ENCODE measurements around the gene OR2J1.
A peak's percentile ranks its signal among the peaks of the same experiment; 100 is the strongest.
"Not testable (repeated sequence)": the region's sequence is repeated elsewhere in the genome, so short reads cannot be mapped to it uniquely, and the experiment has no call there.

The OR2J1 gene

GRCh38 chr6:29092957-29093356, 6.3 kb upstream of the OR2J1 start:
- ChIA-PET POLR2A (no interaction called here), CTCF (no interaction called here)
- Histone ChIP-seq H3K36me3 (ENCODE audit: control insufficient read depth in 4 of 4, insufficient read depth in 4 of 4, low read length in 3 of 4) (no peaks in the 10 kb centered on the region), H3K4me1 (ENCODE audit: control extremely low read depth in 1 of 4, control insufficient read depth in 4 of 4, insufficient read depth in 4 of 4, low read length in 3 of 4) (no peaks in the 10 kb centered on the region), H3K9me3 (ENCODE audit: control extremely low read depth in 1 of 5, control insufficient read depth in 4 of 5, insufficient read depth in 2 of 5, low read depth in 1 of 5, low read length in 4 of 5) (no peaks in the 10 kb centered on the region), H3K4me3 (ENCODE audit: control insufficient read depth in 1 of 7, extremely low read depth in 1 of 7, insufficient read depth in 4 of 7, low read depth in 2 of 7, low read length in 6 of 7) (no peak overlapping the region), H3K27me3 (replicated peaks in 2 of 5; ENCODE audit: control insufficient read depth in 4 of 5, insufficient read depth in 5 of 5, low read length in 4 of 5) (peaks cover 0 to 14% (median 2%) of the 10 kb centered on the region in 5 experiments), H3K27ac (ENCODE audit: insufficient read depth in 1 of 2, low read depth in 1 of 2, low read length in 2 of 2, poor library complexity in 1 of 2, severe bottlenecking in 2 of 2) (no peak overlapping the region)
- DNase-seq, result no peak
- 100% methylated on average over 1 of the region's 3 CpGs for WGBS (ENCODE audit: insufficient coverage)

GRCh38 chr6:29097803-29098202, 1.5 kb upstream of the OR2J1 start:
- no peak overlapping the region for H3K4me3 ChIP-seq (ENCODE audit: control insufficient read depth in 1 of 7, extremely low read depth in 1 of 7, insufficient read depth in 4 of 7, low read depth in 2 of 7, low read length in 6 of 7)
- H3K36me3 ChIP-seq (ENCODE audit: control insufficient read depth in 4 of 4, insufficient read depth in 4 of 4, low read length in 3 of 4), result no peaks in the 10 kb centered on the region
- H3K4me1 ChIP-seq (ENCODE audit: control extremely low read depth in 1 of 4, control insufficient read depth in 4 of 4, insufficient read depth in 4 of 4, low read length in 3 of 4), result no peaks in the 10 kb centered on the region
- H3K27me3 ChIP-seq (replicated peaks in 2 of 5; ENCODE audit: control insufficient read depth in 4 of 5, insufficient read depth in 5 of 5, low read length in 4 of 5), result peaks cover 0 to 8% (median 5%) of the 10 kb centered on the region in 5 experiments
- H3K9me3 ChIP-seq (ENCODE audit: control extremely low read depth in 1 of 5, control insufficient read depth in 4 of 5, insufficient read depth in 2 of 5, low read depth in 1 of 5, low read length in 4 of 5), result no peaks in the 10 kb centered on the region
- no peak overlapping the region for H3K27ac ChIP-seq (ENCODE audit: insufficient read depth in 1 of 2, low read depth in 1 of 2, low read length in 2 of 2, poor library complexity in 1 of 2, severe bottlenecking in 2 of 2)
- CTCF ChIA-PET, result no interaction called here
- WGBS (ENCODE audit: insufficient coverage), result no CpG with 5 or more reads among the region's 1 CpG
- POLR2A ChIA-PET, result no interaction called here
- DNase-seq, result no peak

GRCh38 chr6:29107758-29108157, 8.5 kb downstream of the OR2J1 start, which contains the start of gene OR2J3:
Gene OR2J3, plus strand, starts transcription at chr6:29108058. Its CDS starts 3,833 bp downstream, at chr6:29111891.
- H3K36me3 ChIP-seq (ENCODE audit: control insufficient read depth in 4 of 4, insufficient read depth in 4 of 4, low read length in 3 of 4), result no peaks in the 10 kb centered on the region
- H3K27ac ChIP-seq (ENCODE audit: insufficient read depth in 1 of 2, low read depth in 1 of 2, low read length in 2 of 2, poor library complexity in 1 of 2, severe bottlenecking in 2 of 2), result no peak within 1 kb of the TSS
- no peak for DNase-seq
- ChIA-PET POLR2A (no interaction called here), CTCF (no interaction called here)
- no peak within 1 kb of the TSS for H3K4me3 ChIP-seq (ENCODE audit: control insufficient read depth in 1 of 7, extremely low read depth in 1 of 7, insufficient read depth in 4 of 7, low read depth in 2 of 7, low read length in 6 of 7)
- H3K4me1 ChIP-seq (ENCODE audit: control extremely low read depth in 1 of 4, control insufficient read depth in 4 of 4, insufficient read depth in 4 of 4, low read length in 3 of 4), result no peaks in the 10 kb centered on the region
- peaks cover 0 to 15% (median 0%) of the 10 kb centered on the region in 5 experiments for H3K27me3 ChIP-seq (replicated peaks in 2 of 5; ENCODE audit: control insufficient read depth in 4 of 5, insufficient read depth in 5 of 5, low read length in 4 of 5)
- no peaks in the 10 kb centered on the region for H3K9me3 ChIP-seq (ENCODE audit: control extremely low read depth in 1 of 5, control insufficient read depth in 4 of 5, insufficient read depth in 2 of 5, low read depth in 1 of 5, low read length in 4 of 5)
- WGBS (ENCODE audit: insufficient coverage), result 67% methylated on average over 1 of the region's 1 CpG

- Histone ChIP-seq H3K27me3 (replicated peaks in 2 of 5; ENCODE audit: control insufficient read depth in 4 of 5, insufficient read depth in 5 of 5, low read length in 4 of 5) (peaks cover 0 to 14% (median 0%) of the 10 kb centered on the region in 5 experiments), H3K4me1 (ENCODE audit: control extremely low read depth in 1 of 4, control insufficient read depth in 4 of 4, insufficient read depth in 4 of 4, low read length in 3 of 4) (no peaks in the 10 kb centered on the region), H3K27ac (ENCODE audit: insufficient read depth in 1 of 2, low read depth in 1 of 2, low read length in 2 of 2, poor library complexity in 1 of 2, severe bottlenecking in 2 of 2) (no peak overlapping the region), H3K36me3 (ENCODE audit: control insufficient read depth in 4 of 4, insufficient read depth in 4 of 4, low read length in 3 of 4) (no peaks in the 10 kb centered on the region), H3K4me3 (ENCODE audit: control insufficient read depth in 1 of 7, extremely low read depth in 1 of 7, insufficient read depth in 4 of 7, low read depth in 2 of 7, low read length in 6 of 7) (no peak overlapping the region), H3K9me3 (ENCODE audit: control extremely low read depth in 1 of 5, control insufficient read depth in 4 of 5, insufficient read depth in 2 of 5, low read depth in 1 of 5, low read length in 4 of 5) (no peaks in the 10 kb centered on the region)
- DNase-seq, result peak in 2 of 3 donors; percentile 0 to 1
- ChIA-PET POLR2A (no interaction called here), CTCF (no interaction called here)
- WGBS (ENCODE audit: insufficient coverage), result 80% methylated on average over 5 of the region's 7 CpGs
Measured at GRCh38 chr6:29112135-29112534, 12.8 kb downstream of the OR2J1 start.

- POLR2A ChIA-PET, result not testable (repeated sequence)
- WGBS (ENCODE audit: insufficient coverage), result no CpG with 5 or more reads among the region's 3 CpGs
Measured at GRCh38 chr6:29114964-29115363, 15.7 kb downstream of the OR2J1 start.

GRCh38 chr6:29129326-29130012, 30.2 kb downstream of the OR2J1 start:
- POLR2A ChIA-PET, result no interaction called here

More at GRCh38 chr6:29114964-29115363, 15.7 kb downstream of the OR2J1 start:
- CTCF ChIA-PET; DNase-seq; H3K36me3 ChIP-seq (ENCODE audit: control insufficient read depth in 4 of 4, insufficient read depth in 4 of 4, low read length in 3 of 4); H3K4me3 ChIP-seq (ENCODE audit: control insufficient read depth in 1 of 7, extremely low read depth in 1 of 7, insufficient read depth in 4 of 7, low read depth in 2 of 7, low read length in 6 of 7); H3K27ac ChIP-seq (ENCODE audit: insufficient read depth in 1 of 2, low read depth in 1 of 2, low read length in 2 of 2, poor library complexity in 1 of 2, severe bottlenecking in 2 of 2); H3K9me3 ChIP-seq (ENCODE audit: control extremely low read depth in 1 of 5, control insufficient read depth in 4 of 5, insufficient read depth in 2 of 5, low read depth in 1 of 5, low read length in 4 of 5); H3K4me1 ChIP-seq (ENCODE audit: control extremely low read depth in 1 of 4, control insufficient read depth in 4 of 4, insufficient read depth in 4 of 4, low read length in 3 of 4): not testable (repeated sequence)
- peaks cover 0 to 11% (median 0%) of the 10 kb centered on the region in 5 experiments for H3K27me3 ChIP-seq (replicated peaks in 2 of 5; ENCODE audit: control insufficient read depth in 4 of 5, insufficient read depth in 5 of 5, low read length in 4 of 5)

GRCh38 chr6:29130644-29131043, 31.4 kb downstream of the OR2J1 start:
- Histone ChIP-seq H3K27ac (ENCODE audit: insufficient read depth in 1 of 2, low read depth in 1 of 2, low read length in 2 of 2, poor library complexity in 1 of 2, severe bottlenecking in 2 of 2) (no peak overlapping the region), H3K4me1 (ENCODE audit: control extremely low read depth in 1 of 4, control insufficient read depth in 4 of 4, insufficient read depth in 4 of 4, low read length in 3 of 4) (no peaks in the 10 kb centered on the region), H3K9me3 (ENCODE audit: control extremely low read depth in 1 of 5, control insufficient read depth in 4 of 5, insufficient read depth in 2 of 5, low read depth in 1 of 5, low read length in 4 of 5) (peaks cover 0 to 1% (median 0%) of the 10 kb centered on the region in 5 experiments), H3K36me3 (ENCODE audit: control insufficient read depth in 4 of 4, insufficient read depth in 4 of 4, low read length in 3 of 4) (no peaks in the 10 kb centered on the region), H3K27me3 (replicated peaks in 2 of 5; ENCODE audit: control insufficient read depth in 4 of 5, insufficient read depth in 5 of 5, low read length in 4 of 5) (peaks cover 2 to 26% (median 4%) of the 10 kb centered on the region in 5 experiments), H3K4me3 (ENCODE audit: control insufficient read depth in 1 of 7, extremely low read depth in 1 of 7, insufficient read depth in 4 of 7, low read depth in 2 of 7, low read length in 6 of 7) (no peak overlapping the region)
- POLR2A ChIA-PET, result no interaction called here
- 100% methylated on average over 3 of the region's 4 CpGs for WGBS (ENCODE audit: insufficient coverage)
- CTCF ChIA-PET, result interaction anchor here (1.4 kb wide), 1 partner anchor 8 kb away, joined by 3 read pairs; no protein-coding TSS in a partner anchor
- no peak for DNase-seq

More at GRCh38 chr6:29129326-29130012, 30.2 kb downstream of the OR2J1 start:
- H3K4me1 ChIP-seq (ENCODE audit: control extremely low read depth in 1 of 4, control insufficient read depth in 4 of 4, insufficient read depth in 4 of 4, low read length in 3 of 4), result no peaks in the 10 kb centered on the region
- H3K27me3 ChIP-seq (replicated peaks in 2 of 5; ENCODE audit: control insufficient read depth in 4 of 5, insufficient read depth in 5 of 5, low read length in 4 of 5), result peaks cover 2 to 28% (median 4%) of the 10 kb centered on the region in 5 experiments
- no peak overlapping the region for H3K4me3 ChIP-seq (ENCODE audit: control insufficient read depth in 1 of 7, extremely low read depth in 1 of 7, insufficient read depth in 4 of 7, low read depth in 2 of 7, low read length in 6 of 7)
- no peaks in the 10 kb centered on the region for H3K36me3 ChIP-seq (ENCODE audit: control insufficient read depth in 4 of 4, insufficient read depth in 4 of 4, low read length in 3 of 4)
- no peak for DNase-seq
- H3K27ac ChIP-seq (ENCODE audit: insufficient read depth in 1 of 2, low read depth in 1 of 2, low read length in 2 of 2, poor library complexity in 1 of 2, severe bottlenecking in 2 of 2), result no peak overlapping the region
- 87% methylated on average over 14 of the region's 15 CpGs for WGBS (ENCODE audit: insufficient coverage)
- CTCF ChIA-PET, result interaction anchor here (1.4 kb wide), 1 partner anchor 9 kb away, joined by 3 read pairs; no protein-coding TSS in a partner anchor
- H3K9me3 ChIP-seq (ENCODE audit: control extremely low read depth in 1 of 5, control insufficient read depth in 4 of 5, insufficient read depth in 2 of 5, low read depth in 1 of 5, low read length in 4 of 5), result peaks cover 0 to 1% (median 0%) of the 10 kb centered on the region in 5 experiments
